Medulla oblongata (tissue), 1 donor: ENCODE measurements around the gene STEAP3.

ENCODE experiments used
- DNase-seq: peaks from one replicate; pipeline ENCODE4 v3.0.0-alpha.2; 2015; ENCODE audit errors: extremely low spot score

Gene STEAP3

DNA sequence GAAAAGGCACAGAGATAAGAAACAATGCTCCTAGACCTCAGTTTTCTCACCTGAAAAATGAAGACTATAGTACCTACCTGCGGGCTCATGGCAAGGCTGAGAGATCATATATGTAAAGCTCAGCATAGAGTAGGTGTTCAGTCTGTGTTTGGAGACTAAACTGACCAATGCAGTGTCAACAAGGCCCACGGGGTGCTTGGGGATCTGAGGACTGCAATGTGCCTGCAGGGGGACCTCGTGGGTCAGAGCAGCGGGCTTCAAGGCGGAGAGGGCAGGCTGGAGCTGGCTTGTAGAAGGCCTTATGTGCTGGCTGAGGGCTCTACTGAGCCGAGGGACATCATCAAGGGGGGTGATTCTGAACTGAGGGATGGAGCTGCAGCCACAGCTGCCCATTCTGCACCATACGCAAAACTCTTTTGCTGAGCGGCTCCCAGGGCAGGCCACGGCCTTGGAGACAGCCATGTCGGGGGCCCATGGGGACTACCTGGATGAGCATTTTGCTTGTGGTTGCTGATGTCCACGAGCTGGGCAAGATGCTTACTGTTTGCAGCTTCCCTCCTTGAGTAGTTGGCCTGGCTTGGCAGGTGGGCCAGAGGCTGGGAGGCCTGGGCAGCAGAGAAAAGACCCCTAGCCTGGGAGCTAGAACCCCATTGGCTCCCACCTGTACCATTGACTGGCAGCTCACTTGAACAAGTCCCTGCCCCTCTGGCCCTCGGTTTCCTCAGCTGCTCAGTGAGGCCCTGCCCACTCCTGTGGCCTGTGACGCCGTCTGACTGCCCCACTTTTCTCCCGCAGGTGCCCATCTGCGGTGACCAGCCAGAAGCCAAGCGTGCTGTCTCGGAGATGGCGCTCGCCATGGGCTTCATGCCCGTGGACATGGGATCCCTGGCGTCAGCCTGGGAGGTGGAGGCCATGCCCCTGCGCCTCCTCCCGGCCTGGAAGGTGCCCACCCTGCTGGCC is 23.5 kb downstream of the STEAP3 start:
- DNase-seq: no peak

DNA sequence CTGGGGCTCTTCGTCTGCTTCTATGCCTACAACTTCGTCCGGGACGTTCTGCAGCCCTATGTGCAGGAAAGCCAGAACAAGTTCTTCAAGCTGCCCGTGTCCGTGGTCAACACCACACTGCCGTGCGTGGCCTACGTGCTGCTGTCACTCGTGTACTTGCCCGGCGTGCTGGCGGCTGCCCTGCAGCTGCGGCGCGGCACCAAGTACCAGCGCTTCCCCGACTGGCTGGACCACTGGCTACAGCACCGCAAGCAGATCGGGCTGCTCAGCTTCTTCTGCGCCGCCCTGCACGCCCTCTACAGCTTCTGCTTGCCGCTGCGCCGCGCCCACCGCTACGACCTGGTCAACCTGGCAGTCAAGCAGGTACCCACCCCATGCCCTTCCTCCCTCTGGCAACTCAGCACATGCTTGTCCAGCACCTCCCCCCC is 24.2 kb downstream of the STEAP3 start:
- DNase-seq: no peak

DNA sequence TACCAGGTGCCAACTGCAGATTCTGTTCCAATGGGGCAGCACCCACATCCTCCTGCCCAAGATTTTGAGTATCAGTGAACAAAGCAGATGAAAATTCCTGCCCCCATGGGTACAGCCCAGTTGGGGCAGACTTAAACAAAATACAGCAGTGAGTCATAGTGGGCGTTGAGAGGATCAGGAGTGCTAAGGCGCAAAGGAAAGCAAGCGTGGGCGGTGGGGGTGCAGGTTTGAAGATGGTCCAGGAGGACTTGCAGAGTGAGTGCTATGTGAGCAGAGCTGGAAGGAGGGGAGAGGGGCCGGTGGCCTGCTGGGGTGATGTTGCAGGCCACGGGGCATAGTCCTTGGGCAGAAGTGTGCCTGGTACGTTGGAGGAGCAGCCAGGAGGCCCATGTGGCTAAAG is 24.7 kb downstream of the STEAP3 start:
- DNase-seq: no peak

DNA sequence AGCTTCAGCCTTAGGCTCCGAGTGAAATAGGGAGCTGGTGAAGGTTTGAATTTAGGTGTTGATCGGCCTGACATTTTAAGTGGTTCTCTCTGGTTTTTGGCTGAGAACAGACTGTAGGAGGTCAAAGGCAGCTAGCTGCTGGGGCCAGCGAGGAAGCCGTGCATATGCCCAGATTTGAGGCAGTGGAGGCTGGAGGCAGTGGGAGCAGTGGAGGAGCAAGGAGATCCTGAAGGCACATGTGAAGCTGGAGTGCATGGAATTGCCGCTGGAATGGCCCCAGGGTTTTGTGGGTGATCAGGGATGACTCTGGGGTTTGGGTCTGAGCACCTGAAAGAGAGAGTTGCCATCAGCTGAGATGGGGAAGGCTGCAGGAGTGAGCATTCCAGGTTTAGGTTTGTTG is 25.1 kb downstream of the STEAP3 start:
- no peak for DNase-seq

DNA sequence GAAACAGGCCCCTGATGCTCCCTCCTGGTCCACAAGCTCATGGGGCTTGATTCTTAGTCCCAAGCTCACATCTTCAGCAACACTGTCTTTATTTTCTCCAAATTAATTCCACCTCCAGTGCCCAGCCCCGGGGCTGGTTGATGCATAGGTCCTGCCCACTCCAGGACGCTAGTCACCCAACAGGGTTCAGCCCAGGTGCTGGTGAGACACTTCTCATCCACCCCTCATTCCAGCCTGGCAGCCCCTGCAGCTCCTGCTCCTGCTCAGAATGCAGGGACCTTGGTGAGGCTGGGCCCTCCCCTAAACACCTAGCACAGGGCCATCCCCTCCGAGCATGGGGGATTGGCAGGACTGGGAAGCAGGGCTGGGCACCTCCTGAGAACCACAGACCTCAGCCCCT is 25.7 kb downstream of the STEAP3 start:
- DNase-seq: no peak

DNA sequence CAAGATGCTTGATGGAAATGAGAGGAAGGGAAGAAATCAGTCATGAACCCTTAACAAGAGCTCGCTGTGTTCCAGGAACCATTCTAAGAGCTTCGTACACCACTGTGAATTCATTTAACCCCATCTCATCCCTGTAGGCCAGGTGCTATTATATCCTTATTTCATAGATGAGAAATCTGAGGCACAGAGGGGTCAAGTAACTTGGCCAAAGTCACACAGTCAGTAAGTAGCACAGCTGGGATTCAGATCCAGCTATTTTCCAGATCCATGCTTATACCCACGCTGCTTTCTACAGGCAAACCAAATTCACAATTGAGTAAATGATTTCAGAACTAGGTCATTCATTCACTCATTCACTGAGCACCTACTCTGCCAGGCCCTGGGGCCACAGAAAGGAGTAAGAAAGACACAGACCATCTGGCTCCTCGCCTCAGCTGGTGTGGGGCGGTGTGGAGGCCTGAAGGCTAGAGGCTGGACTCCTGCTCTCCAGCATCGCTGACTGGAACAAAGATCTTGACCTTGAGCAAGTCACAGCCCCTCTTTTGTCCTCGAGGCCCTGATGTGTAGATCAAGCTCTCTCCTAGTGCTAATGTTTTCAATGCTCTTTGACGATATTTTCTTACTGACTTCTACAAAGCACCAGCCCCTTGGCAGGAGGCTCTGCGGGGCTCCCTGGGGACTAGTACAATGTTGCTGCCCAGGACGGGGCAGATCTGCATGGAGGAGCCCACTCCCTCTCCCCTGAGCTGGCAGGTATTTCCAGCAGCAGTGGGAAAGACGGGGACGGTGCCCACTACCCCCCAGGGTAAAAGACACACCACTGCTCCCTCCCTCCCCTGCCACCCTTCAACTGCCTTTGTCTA is 26.5 kb downstream of the STEAP3 start:
- DNase-seq: no peak

DNA sequence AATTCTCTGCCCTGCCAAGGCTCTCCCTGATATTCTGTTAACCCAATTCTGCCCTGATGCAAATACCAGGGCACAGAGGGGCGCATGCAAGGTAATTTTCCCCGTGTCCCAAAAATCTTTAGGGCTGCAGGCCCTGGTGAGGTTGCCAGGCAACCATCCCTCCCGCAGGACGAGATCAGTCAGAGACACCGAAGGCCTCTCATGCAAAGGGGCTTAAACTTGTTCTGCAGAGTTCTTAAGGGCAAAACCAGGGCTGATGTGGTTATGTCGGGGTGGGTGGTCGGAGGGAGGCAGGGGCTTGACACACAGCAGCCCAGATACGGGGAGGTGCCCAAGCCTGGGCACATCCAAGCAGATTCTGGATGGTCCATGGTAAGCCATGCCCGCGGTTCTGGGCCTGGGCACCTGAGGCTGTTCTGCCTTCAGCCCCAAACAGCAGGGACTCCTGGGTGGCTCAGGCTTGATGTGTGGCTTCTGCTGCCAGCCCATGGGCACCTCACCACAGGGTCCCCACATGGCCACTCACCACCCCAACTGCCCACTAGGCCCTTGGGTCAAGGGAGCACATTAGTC is 27.2 kb downstream of the STEAP3 start:
- DNase-seq: no peak

DNA sequence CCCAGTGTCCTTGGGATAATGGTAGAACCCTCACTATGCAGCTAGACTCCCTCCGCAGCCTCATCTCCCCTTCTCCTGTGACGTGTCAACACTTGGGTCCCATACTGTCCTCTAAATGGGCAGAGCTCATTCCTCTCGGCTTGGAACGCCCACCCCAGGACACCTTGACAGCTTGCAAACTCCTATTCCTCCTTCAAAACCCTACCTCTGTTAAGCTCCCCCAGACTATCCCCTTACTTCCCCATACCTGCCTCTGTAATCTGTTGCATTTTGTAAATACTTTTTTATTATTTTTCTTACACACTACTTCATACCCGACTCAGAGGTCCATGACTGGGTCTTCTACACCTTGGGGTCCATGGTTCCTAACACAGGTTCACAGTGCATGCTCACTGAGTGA is 28.0 kb downstream of the STEAP3 start:
- no peak for DNase-seq

DNA sequence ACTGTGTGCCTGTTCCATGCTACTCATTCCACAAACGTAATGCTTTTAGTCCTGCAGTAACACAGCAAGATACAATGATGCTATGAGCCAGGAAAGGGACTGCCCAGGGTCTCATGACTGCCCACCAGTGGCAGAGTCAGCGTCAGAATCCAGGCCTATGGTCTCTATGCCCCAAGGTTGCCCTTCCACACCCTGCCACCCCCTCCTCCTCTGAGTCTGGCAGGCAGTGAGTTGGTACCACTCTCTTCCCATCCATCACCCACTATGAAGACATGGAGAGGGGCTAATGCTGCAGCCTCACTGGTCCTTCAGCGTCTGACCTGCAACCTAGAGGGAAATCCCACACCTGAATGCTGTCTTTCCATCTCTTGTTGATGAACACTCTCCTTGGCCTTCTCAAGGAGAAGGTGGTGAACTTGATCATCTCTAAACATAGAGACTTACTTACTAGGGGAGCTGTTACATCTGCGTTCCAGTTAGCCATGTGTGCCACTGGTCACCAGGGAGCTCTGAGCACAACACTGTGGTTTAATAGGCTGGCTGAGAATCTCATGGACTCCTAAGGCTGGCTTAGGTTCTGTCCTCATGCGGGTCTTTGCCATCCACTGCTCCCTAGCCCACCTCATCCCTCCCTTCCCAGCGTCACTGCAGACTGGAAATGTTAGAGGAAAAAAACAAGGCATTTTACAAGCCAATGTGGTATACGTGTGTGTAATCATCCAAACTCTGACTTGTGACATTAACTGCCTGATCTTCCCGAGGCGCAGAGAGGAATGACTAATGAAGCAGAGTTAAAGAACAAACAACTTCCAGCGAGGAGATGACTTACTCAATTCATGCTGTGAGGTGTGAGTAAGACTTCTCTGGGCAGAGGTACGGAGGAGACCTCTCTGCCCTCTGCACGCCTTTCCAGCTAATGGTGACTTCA is 28.8 kb downstream of the STEAP3 start:
- DNase-seq: no peak

DNA sequence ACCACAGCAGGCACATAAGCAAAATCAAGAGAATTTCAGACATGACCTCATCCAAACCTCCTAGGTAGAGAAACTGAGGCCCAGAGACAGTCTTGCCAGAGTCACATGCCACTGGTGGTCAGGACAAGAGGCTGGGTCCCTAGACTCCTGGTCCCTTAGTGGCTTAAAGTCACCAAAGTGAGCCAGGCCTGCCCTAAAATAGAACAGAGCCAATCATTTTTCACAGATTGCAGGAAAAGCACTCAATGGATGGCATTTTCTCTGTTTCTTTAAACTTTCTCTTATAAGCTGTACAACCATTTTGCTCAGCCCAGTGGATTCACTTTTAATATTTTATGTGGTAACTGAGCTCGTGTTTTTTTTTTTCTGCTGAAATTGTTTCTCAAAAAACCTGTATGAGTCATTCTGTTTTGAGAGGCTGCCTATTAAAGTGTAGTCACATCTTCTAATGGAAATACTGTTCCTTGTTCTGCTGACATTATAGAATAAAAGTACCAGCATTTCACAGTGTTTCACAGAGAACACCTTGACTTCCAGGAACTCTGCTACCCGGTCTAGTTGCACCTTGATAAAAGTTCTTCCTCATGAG is 29.6 kb downstream of the STEAP3 start:
- no peak for DNase-seq

DNA sequence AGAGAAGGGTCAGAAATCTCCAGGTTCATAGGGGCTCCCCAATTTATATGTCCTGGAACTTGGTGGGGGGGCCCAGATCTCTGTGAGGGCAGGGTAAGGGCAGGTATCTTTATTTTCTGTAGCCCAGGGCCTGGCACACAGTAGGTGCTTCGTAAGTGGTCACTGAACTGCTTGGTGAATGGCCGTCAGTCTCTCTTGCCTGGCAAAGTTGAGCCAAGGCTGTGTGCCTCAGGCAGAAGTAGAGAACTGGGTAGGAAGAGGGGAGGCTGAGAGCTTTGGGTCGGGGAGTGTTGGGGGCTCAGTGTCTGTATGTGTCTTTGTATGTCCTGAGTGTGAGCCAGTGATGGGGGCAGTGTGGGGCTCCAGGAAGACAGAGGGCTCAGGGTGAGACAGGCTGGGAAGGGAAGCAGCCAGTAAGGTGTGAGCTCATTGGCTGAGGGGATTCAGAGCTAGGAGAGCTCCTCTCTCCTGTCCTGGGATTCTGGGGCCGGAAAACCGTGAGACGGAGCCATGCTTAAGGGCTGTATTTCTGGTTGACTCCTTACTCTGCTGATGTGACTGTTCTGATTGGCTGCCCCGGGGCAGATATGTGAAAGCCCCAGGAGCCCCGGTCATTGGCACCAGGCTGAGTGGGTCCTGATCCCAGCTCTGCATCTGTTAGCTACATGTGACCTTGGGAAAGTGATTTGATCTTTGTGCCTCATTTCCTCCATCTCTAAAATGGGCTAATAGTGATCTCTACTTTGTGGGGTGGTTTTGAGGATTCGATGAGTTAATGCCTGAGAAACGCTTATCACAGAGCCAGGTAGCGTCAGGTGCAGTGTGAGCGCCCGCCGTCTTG is 30.3 kb downstream of the STEAP3 start:
- DNase-seq: no peak

DNA sequence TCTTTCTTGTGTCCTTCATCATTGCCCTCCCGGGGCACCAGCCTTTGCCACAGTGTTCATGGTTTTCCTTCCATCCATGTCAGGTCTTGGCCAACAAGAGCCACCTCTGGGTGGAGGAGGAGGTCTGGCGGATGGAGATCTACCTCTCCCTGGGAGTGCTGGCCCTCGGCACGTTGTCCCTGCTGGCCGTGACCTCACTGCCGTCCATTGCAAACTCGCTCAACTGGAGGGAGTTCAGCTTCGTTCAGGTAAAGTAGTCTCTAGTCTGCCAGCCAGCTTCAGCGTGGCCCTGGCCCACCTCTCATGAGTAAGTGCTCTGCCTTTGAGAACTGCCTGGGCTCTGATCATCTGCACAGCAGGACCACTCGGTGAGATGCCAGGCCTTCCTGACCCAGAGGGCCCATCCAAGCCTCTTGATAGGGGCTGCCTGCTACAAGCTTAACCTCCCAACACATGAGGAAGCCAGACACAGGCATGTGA is 31.0 kb downstream of the STEAP3 start:
- no peak for DNase-seq

DNA sequence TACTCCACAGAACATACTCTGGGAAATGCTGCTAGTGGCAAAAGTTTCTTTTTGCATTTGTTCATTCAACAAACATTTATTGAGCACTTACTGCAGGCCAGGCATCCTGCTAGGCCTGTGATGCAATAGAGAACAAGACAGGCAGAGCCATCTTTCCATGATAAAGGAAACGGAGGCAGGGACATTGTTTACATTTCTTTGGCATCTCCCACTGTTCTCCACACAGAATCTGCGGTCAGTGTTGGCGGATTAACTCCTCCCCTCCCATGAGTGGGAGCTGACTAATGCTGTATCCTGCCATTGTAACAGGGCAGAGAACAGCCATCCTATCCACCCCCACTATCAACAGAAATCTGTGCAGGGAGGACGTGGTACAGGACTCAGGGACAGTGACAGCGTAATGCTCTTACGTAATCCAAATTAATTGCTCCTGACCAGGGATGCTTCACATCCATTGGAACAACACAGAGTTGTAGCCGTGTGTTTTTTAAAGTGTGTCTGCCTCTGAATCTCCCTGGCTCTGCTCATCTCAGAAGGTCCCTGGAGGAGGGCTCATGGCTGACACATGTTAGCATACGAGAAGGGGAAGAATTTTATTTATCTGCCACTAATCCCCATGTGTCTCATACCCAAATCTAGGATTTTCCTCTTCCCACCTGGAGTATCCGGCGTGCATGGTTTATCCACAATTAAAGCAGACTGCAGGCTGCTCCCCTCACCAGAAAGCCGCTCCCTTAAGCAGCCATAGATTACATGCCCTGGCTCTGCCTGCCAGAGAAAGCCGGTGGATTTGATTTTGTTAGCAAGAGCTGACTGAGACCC is 32.3 kb downstream of the STEAP3 start:
- DNase-seq: no peak

DNA sequence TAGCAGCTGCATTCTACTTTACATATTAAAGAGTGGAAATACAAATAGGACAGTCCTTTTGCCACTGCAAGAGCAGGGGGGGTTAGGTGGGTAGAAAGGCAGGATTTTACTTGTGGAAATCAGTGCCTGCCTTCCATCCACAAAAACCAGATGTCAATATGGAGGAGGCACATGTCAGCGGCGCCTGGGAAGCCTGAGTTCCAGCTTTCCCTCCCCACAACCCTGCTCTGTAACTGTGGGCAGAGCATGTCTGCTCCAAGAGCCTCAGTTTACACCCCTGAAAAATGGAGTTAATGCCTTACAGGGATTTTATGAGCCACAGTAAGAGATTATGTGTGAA is 32.9 kb downstream of the STEAP3 start:
- DNase-seq: no peak

DNA sequence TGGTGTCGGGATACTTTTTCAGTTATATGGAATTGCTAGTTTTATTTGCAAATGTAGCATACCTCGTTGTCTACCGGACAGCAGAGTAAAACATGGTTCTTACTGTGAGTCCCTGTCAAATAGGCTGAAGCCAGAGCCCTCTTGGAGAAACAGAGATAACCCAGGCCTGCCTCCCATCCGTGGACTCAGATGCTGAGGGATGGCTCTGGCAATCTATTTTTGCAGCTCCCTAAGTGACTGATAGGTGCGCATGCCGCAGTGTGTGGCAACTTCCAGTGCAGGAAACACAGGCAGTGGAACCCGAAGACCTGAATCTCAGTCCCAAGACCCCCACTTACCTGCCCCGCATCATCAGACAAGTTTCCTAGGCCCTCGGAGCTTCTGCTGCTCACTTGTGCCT is 33.6 kb downstream of the STEAP3 start:
- DNase-seq: no peak

DNA sequence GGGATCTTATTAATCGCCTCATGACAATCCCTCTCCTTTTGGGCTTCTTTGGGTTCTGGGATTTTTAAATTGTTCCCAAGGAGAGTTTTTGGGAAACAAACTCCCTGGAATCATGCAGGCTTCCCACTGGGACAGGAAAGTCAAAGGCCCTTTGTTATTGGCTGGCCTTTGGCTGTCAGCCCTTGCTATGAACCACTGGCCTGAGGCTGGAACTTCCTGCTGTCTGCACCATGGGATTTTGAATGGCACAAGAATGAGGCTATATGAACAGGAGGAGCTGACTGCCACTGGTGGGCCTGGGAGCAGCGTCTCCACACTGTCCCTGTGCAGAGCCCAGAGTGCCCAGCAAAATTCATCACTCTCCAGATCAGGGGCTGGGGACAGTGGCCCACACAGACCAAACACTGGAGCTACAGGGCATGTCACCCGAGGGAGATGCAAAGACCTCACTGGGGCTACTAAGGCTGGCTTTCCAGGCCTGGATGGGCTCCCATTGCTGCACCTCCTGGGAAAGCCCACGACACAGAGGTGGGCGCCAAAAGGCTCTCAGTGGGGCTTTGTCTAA is 35.7 kb downstream of the STEAP3 start:
- DNase-seq: peak; percentile 84

DNA sequence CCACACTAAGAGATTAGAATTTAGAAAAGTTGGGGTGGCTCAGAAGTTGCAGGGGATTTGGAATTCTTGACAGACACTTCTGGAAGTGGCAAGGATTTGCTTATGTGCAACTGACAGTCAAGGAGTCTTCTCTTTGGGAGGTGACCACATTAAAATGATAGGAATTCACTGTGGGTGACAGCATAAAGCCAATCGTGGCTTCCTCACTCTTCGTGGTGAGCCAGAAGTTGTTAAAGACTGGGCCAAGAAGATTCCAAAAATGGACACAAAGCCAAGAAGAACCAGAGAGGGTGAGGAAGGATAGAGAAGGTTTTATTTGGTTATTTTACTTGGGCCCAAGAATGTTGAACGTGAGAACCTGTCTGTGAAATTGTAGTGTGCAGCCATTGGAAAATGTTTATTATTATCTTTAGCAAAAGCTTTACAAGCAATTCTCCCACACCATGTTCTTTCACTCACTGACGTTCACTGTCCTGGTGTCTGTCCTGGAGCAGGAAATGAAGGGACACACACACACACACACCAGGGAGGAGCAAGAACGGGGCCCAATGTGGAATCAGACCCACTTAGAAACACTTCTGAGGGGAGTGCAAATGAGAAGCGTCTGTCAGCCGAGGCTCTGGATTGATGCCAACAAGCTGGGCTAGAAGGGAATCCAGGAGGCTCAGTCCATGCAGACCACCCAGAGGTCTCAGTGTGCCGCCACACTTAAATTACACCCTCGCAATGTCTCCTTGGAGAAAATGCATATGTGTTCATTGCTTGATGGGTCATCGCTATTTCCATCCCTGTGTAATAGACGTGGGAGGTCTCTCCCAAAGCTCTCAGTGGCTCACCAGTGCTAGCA is 37.2 kb downstream of the STEAP3 start:
- DNase-seq: no peak
